Body of pancreas (tissue), 4 donors: ENCODE results near the gene FOXL2.

Experiments used
- CTCF ChIP-seq, 7 experiments: fragments of 450-650 bp in 4 of 7; fragments of 200-600 bp in 3 of 7; sonication (generic) in 3 of 7; IDR thresholded peaks; one replicate each; pipeline ENCODE4 v1.5.1; 2016 to 2019; ENCODE audit warnings: antibody characterized with exemption in 7 of 7
- POLR2A ChIP-seq, 3 donors: fragments of 450-650 bp; IDR thresholded peaks; one replicate each; pipeline ENCODE4 v1.6.1; 2016; ENCODE audit warnings: antibody characterized with exemption in 3 of 3, mild to moderate bottlenecking in 2 of 3

- no peak for TF ChIP-seq CTCF (IDR thresholded peaks at IDR 0.05)
- TF ChIP-seq POLR2A (IDR thresholded peaks at IDR 0.05) = no peak
Observed at GRCh38 chr3:138907539-138907938, 39.4 kb downstream of the FOXL2 start.
